HG03378 (cell line): ENCODE measurements around the gene PDGFB.

Source experiments
- ATAC-seq: cut with Tn5 transposase; IDR thresholded peaks from one replicate; pipeline ENCODE4 v1.9.1; 2021; ENCODE audit warnings: mild to moderate bottlenecking, moderate library complexity; ENCODE audit not compliant: unreplicated experiment

The PDGFB gene

GRCh38 chr22:39178206-39179111 is 66.3 kb downstream of the PDGFB start:
- no peak for ATAC-seq

DNA sequence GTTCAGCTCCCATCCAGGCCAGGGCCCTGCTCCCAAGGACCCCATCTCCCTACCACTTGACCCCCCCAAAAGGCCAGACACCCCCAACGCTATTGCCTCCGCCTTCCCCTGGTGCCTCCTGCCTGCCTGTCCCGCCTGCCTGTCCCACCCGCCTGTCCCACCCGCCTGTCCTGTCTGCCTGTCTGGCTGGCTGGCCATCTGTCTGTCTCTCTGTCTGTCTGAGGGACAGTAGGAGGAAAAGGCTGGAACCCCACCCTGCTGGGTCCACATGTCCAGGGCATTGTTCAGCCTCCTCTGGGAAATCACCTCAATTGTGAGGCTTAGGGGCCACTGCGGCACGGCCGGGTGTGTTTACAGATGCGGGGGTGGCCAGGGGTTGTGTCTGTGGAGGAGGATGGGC is 67.0 kb downstream of the PDGFB start:
- ATAC-seq: no peak

GRCh38 chr22:39177456-39177775 is 67.4 kb downstream of the PDGFB start:
- no peak for ATAC-seq

DNA sequence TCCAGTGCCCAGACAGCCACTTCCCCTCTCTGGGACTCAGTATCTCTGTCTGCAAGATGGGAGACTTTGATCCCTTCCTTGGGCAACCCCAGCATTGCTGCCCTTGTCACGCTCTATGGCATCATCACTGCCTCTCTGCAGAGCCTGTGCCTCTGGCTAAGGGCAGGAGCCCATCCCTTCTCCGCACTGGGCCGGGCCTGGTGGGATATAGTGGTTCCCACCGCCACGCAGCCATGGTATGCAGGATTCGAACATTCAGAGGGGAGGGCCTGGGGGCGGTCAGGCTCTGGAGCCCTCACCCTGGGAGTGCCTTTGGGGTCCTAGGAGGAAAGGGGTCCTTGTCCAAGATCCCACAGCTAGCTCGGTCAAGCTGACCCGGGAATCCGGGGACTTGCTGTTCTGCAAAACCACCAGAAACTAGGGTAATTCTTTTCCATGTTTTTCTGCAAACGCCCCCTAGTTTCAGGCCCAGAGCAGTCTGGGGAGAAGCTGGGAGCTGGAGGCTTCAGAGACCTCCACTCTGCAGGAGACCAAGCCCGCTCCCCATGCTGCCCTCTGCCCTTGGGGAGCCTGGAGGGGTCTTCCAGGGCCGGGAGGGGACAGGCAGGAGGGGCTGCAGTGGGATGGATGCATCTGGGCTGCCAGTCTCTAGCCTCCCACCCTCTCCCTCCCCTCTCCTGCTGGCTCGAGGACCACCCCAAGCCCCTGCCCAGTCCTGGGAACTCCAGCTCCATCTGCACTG is 67.9 kb downstream of the PDGFB start:
- no peak for ATAC-seq

DNA sequence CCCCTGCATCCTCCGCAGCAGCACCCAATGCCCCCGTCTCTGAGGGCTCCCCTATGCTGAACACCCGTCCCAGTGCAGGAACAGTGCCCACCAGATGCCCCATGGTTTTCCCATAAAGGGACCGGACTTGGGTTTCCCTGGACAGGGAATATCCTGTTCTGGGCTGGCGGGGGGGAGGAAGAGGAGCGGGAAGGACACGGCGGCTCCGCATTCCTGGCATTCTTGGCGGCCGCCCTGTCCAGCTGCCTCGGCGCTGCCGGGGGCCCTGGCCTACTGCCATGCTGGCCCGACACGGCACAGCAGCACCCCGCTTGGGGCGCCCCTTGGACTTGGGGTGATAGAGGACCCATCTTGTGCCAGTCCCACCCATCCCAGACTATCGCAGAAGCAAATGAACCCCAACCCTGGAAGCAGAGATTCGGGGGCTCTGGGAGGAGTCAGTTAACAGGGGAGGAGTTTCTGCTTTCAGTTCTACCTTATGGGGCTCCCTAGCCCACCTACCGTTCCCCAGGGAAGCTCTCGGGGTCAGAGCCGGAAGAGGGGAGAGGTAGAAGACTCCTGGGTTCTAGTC is 68.6 kb downstream of the PDGFB start:
- no peak for ATAC-seq

GRCh38 chr22:39175353-39176142 is 69.2 kb downstream of the PDGFB start:
- ATAC-seq: no peak

DNA sequence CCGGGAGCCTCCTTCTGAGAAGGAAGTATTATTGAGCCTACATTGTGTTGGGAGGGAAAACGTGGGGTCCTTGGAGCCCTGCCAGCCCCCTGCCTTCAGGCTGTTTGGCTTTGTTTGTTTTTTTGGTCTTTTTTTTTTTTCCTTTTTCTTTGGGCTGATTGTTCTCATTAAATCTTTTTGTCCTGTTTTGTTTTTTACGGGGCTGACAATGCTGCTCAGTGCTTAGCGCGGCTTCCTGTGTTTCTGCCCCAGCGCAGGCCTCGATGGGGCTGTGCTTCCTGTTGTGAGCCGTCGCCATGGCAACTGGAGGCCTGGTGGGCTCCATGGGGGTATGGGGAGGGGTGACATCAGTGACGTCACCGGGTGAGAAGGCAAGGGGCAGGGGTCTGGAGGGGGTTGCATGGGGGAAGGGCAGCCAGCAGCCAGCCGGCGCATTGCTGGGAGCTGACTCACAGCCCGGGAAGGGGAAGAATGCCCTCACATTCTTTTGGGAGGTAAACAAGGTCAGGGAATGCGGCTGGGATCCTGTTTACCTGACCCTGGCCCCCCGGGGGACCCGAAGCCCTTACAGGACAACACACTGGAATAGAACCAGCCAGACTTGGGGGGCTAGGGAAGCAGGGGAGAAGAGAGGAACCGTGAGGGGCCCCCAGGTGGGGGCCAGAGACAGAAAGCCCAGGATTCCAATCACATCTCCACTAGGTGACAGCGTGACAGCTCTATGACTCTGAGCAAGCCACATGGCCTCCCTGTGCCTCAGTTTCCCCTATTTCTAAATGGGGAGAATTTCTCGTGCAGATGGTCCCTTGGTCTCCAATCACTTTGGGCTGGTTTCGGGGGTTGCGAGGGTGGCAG is 70.1 kb downstream of the PDGFB start:
- no peak for ATAC-seq

DNA sequence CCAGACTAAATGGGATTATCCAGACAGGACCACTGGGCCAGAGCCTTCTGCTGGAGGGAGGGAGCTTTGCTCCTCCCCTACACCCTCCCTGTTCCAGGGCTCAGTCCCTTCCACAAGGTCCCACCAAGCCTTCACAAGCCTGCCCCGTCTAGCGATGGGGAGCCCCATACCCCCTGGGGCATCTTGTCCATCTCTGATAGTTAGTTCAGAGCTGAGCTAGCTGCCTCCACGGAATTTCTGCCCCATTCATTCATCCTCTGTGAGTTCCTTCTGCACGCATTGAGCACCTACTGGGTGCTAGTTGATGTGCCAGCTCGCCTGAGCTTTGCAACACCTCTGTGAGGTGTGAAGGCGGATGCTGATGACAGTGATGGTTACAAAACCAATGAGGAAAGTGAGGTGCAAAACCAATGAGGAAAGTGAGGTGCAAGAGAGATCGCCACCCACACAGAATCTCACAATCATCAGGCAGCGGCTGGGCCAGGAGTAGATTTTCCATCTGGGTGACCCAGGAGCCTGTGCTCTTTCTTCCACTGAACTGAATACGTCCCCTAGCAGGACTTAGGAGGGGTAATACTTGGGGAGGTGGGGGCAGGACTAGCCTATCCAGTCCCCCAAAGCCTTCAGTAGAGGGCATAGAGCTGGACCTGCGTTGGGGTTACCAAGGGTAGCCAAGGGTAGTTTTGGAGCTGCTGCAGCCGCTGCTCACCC is 70.8 kb downstream of the PDGFB start:
- no peak for ATAC-seq
